MM.1S (cell line): ENCODE measurements around the gene CCZ1.

ENCODE experiments used
- CTCF ChIP-seq: fragments of 300-600 bp; sonication (generic); IDR thresholded peaks from 2 replicates; pipeline ENCODE4 v1.5.1; 2016; ENCODE audit warnings: antibody characterized with exemption, low read length, mixed read lengths
- EZH2 ChIP-seq: fragments of 300-600 bp; sonication (generic); optimal IDR thresholded peaks from 2 replicates; pipeline ENCODE3; 2017; ENCODE audit warnings: low read depth, mild to moderate bottlenecking, antibody characterized with exemption, low read length, mixed read lengths
- EZH2phosphoT487 ChIP-seq: fragments of 300-600 bp; sonication (generic); IDR thresholded peaks from 2 replicates; pipeline ENCODE4 v1.6.1; 2018; ENCODE audit warnings: antibody characterized with exemption, low read length

GRCh38 chr7:5854738-5855137 is 43.8 kb upstream of the CCZ1 start:
- TF ChIP-seq CTCF (no peak), EZH2 (no peak), EZH2phosphoT487 (no peak)
